HEK293T (cell line): Measurements from ENCODE around the gene MORN1.

Experiments
- CTCF ChIA-PET: fragments of 350-600 bp; formaldehyde crosslinking; extraction: SDS; loops from one replicate; lab custom pipeline; 2021; ENCODE audit warnings: antibody characterized with exemption, inconsistent platforms; lab: Yijun Ruan, JAX
- POLR2A ChIA-PET: fragments of 350-600 bp; formaldehyde crosslinking; extraction: SDS; loops from one replicate; lab custom pipeline; 2020; ENCODE audit warnings: antibody characterized with exemption, inconsistent platforms; lab: Yijun Ruan, JAX
- DNase-seq: peaks from one replicate; pipeline ENCODE4 v3.0.0; 2012; ENCODE audit warnings: mixed read lengths; ENCODE audit errors: extremely low spot score
- ARNT ChIP-seq: fragments of 450-650 bp; IDR thresholded peaks from 2 replicates; pipeline ENCODE4 v1.6.1; 2017; ENCODE audit warnings: mild to moderate bottlenecking
- BHLHE40 ChIP-seq: fragments of 450-650 bp; IDR thresholded peaks from 2 replicates; pipeline ENCODE4 v1.6.1; 2016; ENCODE audit warnings: mild to moderate bottlenecking, moderate library complexity, borderline replicate concordance
- CTBP1 ChIP-seq: fragments of 450-650 bp; IDR thresholded peaks from 2 replicates; pipeline ENCODE4 v1.6.1; 2016; ENCODE audit warnings: borderline replicate concordance
- ELF4 ChIP-seq: fragments of 450-650 bp; IDR thresholded peaks from 2 replicates; pipeline ENCODE4 v1.6.1; 2017; ENCODE audit warnings: antibody characterized with exemption
- FOXA1 ChIP-seq: fragments of 450-650 bp; IDR thresholded peaks from 2 replicates; pipeline ENCODE4 v1.6.1; 2016; ENCODE audit warnings: mild to moderate bottlenecking
- FOXK2 ChIP-seq: fragments of 450-650 bp; IDR thresholded peaks from 2 replicates; pipeline ENCODE4 v1.6.1; 2016; ENCODE audit warnings: mild to moderate bottlenecking
- FOXM1 ChIP-seq: fragments of 450-650 bp; IDR thresholded peaks from 2 replicates; pipeline ENCODE4 v1.6.1; 2017; ENCODE audit warnings: mild to moderate bottlenecking, borderline replicate concordance
- HDGF ChIP-seq: fragments of 450-650 bp; IDR thresholded peaks from 2 replicates; pipeline ENCODE4 v1.6.1; 2017; ENCODE audit warnings: antibody characterized with exemption, borderline replicate concordance
- L3MBTL2 ChIP-seq: fragments of 450-650 bp; conservative IDR thresholded peaks from 2 replicates; pipeline ENCODE4 v1.6.1; 2016; ENCODE audit warnings: mild to moderate bottlenecking
- LEF1 ChIP-seq: fragments of 450-650 bp; IDR thresholded peaks from 2 replicates; pipeline ENCODE4 v1.6.1; 2017; ENCODE audit warnings: mild to moderate bottlenecking, borderline replicate concordance
- NFRKB ChIP-seq: fragments of 450-650 bp; IDR thresholded peaks from 2 replicates; pipeline ENCODE4 v1.6.1; 2016; ENCODE audit warnings: mild to moderate bottlenecking, moderate library complexity
- SP1 ChIP-seq: fragments of 450-650 bp; IDR thresholded peaks from 2 replicates; pipeline ENCODE4 v1.6.1; 2017
- SUZ12 ChIP-seq: fragments of 450-650 bp; IDR thresholded peaks from 2 replicates; pipeline ENCODE4 v1.6.1; 2016; ENCODE audit warnings: mild to moderate bottlenecking
- TARDBP ChIP-seq: fragments of 450-650 bp; IDR thresholded peaks from 2 replicates; pipeline ENCODE4 v1.6.1; 2016
- ZNF384 ChIP-seq: fragments of 450-650 bp; IDR thresholded peaks from 2 replicates; pipeline ENCODE4 v1.6.1; 2016
- TF ChIP-seq, protein P1 (sequence below): fragments of 450-650 bp; IDR thresholded peaks from 2 replicates; pipeline ENCODE4 v1.6.1; 2016

Gene MORN1

GRCh38 chr1:2406451-2407041 lies 15.2 kb upstream of the MORN1 start:
- TF ChIP-seq L3MBTL2 (no peak), NFRKB (no peak), TARDBP (no peak), SUZ12 (no peak), LEF1 (no peak), CTBP1 (no peak), SP1 (no peak), FOXM1 (no peak), ELF4 (no peak), FOXA1 (no peak), BHLHE40 (no peak), HDGF (no peak), ZNF384 (no peak), ARNT (no peak), FOXK2 (no peak)
- TF ChIP-seq, protein P1, sequence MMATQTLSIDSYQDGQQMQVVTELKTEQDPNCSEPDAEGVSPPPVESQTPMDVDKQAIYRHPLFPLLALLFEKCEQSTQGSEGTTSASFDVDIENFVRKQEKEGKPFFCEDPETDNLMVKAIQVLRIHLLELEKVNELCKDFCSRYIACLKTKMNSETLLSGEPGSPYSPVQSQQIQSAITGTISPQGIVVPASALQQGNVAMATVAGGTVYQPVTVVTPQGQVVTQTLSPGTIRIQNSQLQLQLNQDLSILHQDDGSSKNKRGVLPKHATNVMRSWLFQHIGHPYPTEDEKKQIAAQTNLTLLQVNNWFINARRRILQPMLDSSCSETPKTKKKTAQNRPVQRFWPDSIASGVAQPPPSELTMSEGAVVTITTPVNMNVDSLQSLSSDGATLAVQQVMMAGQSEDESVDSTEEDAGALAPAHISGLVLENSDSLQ, result no peak
- no peak for DNase-seq
- ChIA-PET POLR2A (interaction anchor here (1.0 kb wide), 1 partner anchor 14 kb away, joined by 5 read pairs; the partner anchor contains the start of gene RER1), CTCF (no interaction called here)

- TF ChIP-seq NFRKB (no peak), ARNT (no peak), TARDBP (no peak), SUZ12 (no peak), ELF4 (no peak), FOXM1 (no peak), L3MBTL2 (no peak), HDGF (no peak), FOXA1 (no peak), SP1 (no peak), CTBP1 (no peak)
- TF ChIP-seq, protein P1, result no peak
- ChIA-PET POLR2A (no interaction called here), CTCF (no interaction called here)
- no peak for DNase-seq
These were observed 14.4 kb upstream of the MORN1 start for GRCh38 chr1:2405588-2406295.

DNA sequence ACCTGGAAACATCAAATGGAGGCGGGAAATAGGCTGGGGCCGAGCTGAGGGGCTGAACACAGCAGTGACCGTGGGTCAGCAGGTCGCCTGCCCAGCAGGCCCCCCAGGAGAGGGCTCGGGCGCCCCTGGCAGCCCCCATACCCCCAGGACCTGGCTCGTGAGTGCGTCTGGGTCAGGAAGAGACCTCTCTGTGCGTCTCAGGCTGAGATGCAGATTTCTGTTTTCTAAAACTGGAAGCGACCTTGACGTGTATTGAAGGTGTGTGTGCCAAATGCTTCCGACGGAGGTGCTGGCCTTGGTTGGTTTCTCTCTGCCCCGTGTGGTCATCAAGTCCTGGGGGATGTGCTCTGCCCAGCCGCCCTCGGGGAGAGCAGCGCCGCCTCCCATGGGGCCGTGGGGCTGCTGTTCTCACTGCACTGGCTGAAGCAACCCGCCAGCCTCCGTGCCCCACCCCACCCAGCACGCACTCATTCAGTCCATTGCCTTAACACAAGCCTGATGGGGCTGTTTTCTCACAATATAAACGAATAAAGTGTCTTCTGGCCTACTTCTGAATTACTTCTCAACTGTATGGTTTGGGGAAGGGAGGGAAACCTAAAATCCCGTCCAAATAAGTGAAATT lies 13.6 kb upstream of the MORN1 start:
- no peak for DNase-seq

GRCh38 chr1:2404142-2404889 lies 13.0 kb upstream of the MORN1 start:
- POLR2A ChIA-PET, result interaction anchor here (1.2 kb wide), 1 partner anchor 13 kb away, joined by 4 read pairs; the partner anchor contains the start of genes MORN1 and RER1
- CTCF ChIA-PET, result no interaction called here
- TF ChIP-seq L3MBTL2 (no peak), CTBP1 (no peak), BHLHE40 (no peak), FOXA1 (no peak), ZNF384 (no peak), SUZ12 (no peak), TARDBP (no peak), LEF1 (no peak), ARNT (no peak), NFRKB (no peak), HDGF (no peak)
- TF ChIP-seq, protein P1, result no peak
- DNase-seq, result no peak

More for the DNA sequence above, 13.6 kb upstream of the MORN1 start:
- TF ChIP-seq CTBP1, result no peak
- TF ChIP-seq FOXM1, result no peak
- no peak for TF ChIP-seq LEF1
- no peak for TF ChIP-seq ZNF384
- TF ChIP-seq SUZ12, result no peak
- TF ChIP-seq, protein P1, result no peak
- TF ChIP-seq TARDBP, result no peak
- TF ChIP-seq FOXK2, result no peak
- TF ChIP-seq FOXA1, result no peak
- TF ChIP-seq L3MBTL2, result no peak
- no peak for TF ChIP-seq ARNT
- TF ChIP-seq HDGF, result no peak
- no peak for TF ChIP-seq ELF4
- CTCF ChIA-PET, result no interaction called here
- POLR2A ChIA-PET, result no interaction called here
